ENCODE measurements around the gene WDR73.
A peak's percentile ranks its signal among the peaks of the same experiment; 100 is the strongest.

WDR73 gene

GRCh38 chr15:84609818-84610525 is 44.1 kb downstream of the WDR73 start:
- no peak for DNase-seq

- DNase-seq: no peak
These were observed 45.3 kb downstream of the WDR73 start for GRCh38 chr15:84608707-84609284.

GRCh38 chr15:84606653-84607120 is 47.4 kb downstream of the WDR73 start:
- DNase-seq: no peak

GRCh38 chr15:84605554-84605882 is 48.6 kb downstream of the WDR73 start:
- DNase-seq: no peak

GRCh38 chr15:84604826-84605553 is 49.1 kb downstream of the WDR73 start:
- DNase-seq: no peak

- DNase-seq: no peak
These were observed 50.3 kb downstream of the WDR73 start for GRCh38 chr15:84603630-84604379.

- DNase-seq: no peak
These were observed 52.6 kb downstream of the WDR73 start for GRCh38 chr15:84601555-84601838.

- DNase-seq: peak; percentile 96
These were observed 53.2 kb downstream of the WDR73 start, which contains the start of gene ZSCAN2 for GRCh38 chr15:84600687-84601554. ZSCAN2 (plus strand) TSS chr15:84601009; CDS start chr15:84603928, 2,919 bp downstream.

- DNase-seq: peak; percentile 91
These were observed 53.8 kb downstream of the WDR73 start for GRCh38 chr15:84600331-84600686.

- no peak for DNase-seq
These were observed 54.2 kb downstream of the WDR73 start for GRCh38 chr15:84599906-84600305.

- peak; percentile 49 for DNase-seq
These were observed 55.1 kb downstream of the WDR73 start for GRCh38 chr15:84598993-84599392.

- peak; percentile 87 for DNase-seq
These were observed 55.8 kb downstream of the WDR73 start for GRCh38 chr15:84598250-84598649.

- peak; percentile 60 for DNase-seq
These were observed 56.8 kb downstream of the WDR73 start for GRCh38 chr15:84597296-84597695.

- peak; percentile 63 for DNase-seq
These were observed 58.4 kb downstream of the WDR73 start for GRCh38 chr15:84595660-84596059.

- no peak for DNase-seq
These were observed 59.3 kb downstream of the WDR73 start for GRCh38 chr15:84594617-84595290.

- no peak for DNase-seq
These were observed 62.3 kb downstream of the WDR73 start for GRCh38 chr15:84591815-84592214.

GRCh38 chr15:84590406-84590805 is 63.7 kb downstream of the WDR73 start:
- no peak for DNase-seq

Data from suppressor macrophage treated with lipopolysaccharide for 4 hours (primary cell).